NB4 (cell line): Measurements from ENCODE around the gene TGFBR2.

Experiments used
- CTCF ChIP-seq: IDR thresholded peaks from one replicate; pipeline ENCODE4 v1.5.1; 2012; ENCODE audit warnings: low read depth, low read length
- MAX ChIP-seq: IDR thresholded peaks from 2 replicates; pipeline ENCODE4 v1.6.1; 2011; ENCODE audit warnings: low read depth, low read length
- MYC ChIP-seq: IDR thresholded peaks from 2 replicates; pipeline ENCODE4 v1.6.1; 2011; ENCODE audit warnings: low read depth, low read length
- POLR2A ChIP-seq: IDR thresholded peaks from 2 replicates; pipeline ENCODE4 v1.6.1; 2011; ENCODE audit warnings: mild to moderate bottlenecking; ENCODE audit not compliant: insufficient read length; ENCODE audit errors: extremely low read depth

- no peak for TF ChIP-seq CTCF
- no peak for TF ChIP-seq POLR2A
- no peak for TF ChIP-seq MAX
- TF ChIP-seq MYC: no peak
Measured at GRCh38 chr3:30708472-30708871, 102.1 kb downstream of the TGFBR2 start.
